Measurements from ENCODE around the gene IGFLR1. TPM values are rescaled to one million over a fixed set of nuclear protein-coding genes. Genes with fewer than 3 reads are reported as not detected.
A peak's percentile ranks its signal among the peaks of the same experiment; 100 is the strongest.

The IGFLR1 gene
- total RNA-seq, 3 donors from 2014 or later, result 5.3 to 14.6 (median 8.2) TPM

- TF ChIP-seq CTCF (IDR thresholded peaks at IDR 0.05), result no peak
- H3K4me1 ChIP-seq (ENCODE audit: low read depth), result no peaks in the 10 kb centered on the region
- ATAC-seq, result no peak
- intact Hi-C loops (cut with DNase I, micrococcal nuclease), result no loop called here
- peaks cover 14% of the 10 kb centered on the region for H3K36me3 ChIP-seq (ENCODE audit: low read depth)
- no peak for DNase-seq
- no peak overlapping the region for H3K4me3 ChIP-seq
- H3K9me3 ChIP-seq, result no peaks in the 10 kb centered on the region
Observed at GRCh38 chr19:35734273-35734672, 8.0 kb downstream of the IGFLR1 start.

- no peak overlapping the region for H3K4me3 ChIP-seq
- H3K4me1 ChIP-seq (ENCODE audit: low read depth), result no peaks in the 10 kb centered on the region
- intact Hi-C loops (cut with DNase I, micrococcal nuclease), result no loop called here
- peak in 1 of 3 donors; percentile 39 for DNase-seq
- H3K9me3 ChIP-seq, result no peaks in the 10 kb centered on the region
- peaks cover 21% of the 10 kb centered on the region for H3K36me3 ChIP-seq (ENCODE audit: low read depth)
- no peak for ATAC-seq
- no peak for TF ChIP-seq CTCF (IDR thresholded peaks at IDR 0.05)
Observed at GRCh38 chr19:35733180-35734125, 8.8 kb downstream of the IGFLR1 start.

- Histone ChIP-seq H3K36me3 (ENCODE audit: low read depth) (peaks cover 26% of the 10 kb centered on the region), H3K4me3 (no peak overlapping the region), H3K9me3 (no peaks in the 10 kb centered on the region), H3K4me1 (ENCODE audit: low read depth) (no peaks in the 10 kb centered on the region)
- peak in 1 of 3 donors; percentile 43 for DNase-seq
- no peak for ATAC-seq
- intact Hi-C loops (cut with DNase I, micrococcal nuclease), result no loop called here
- no peak for TF ChIP-seq CTCF (IDR thresholded peaks at IDR 0.05)
Observed at GRCh38 chr19:35732540-35733179, 9.6 kb downstream of the IGFLR1 start.

GRCh38 chr19:35731779-35732405 lies 10.4 kb downstream of the IGFLR1 start:
- no peak for ATAC-seq

More at GRCh38 chr19:35731779-35732405, 10.4 kb downstream of the IGFLR1 start:
- Histone ChIP-seq H3K9me3 (no peaks in the 10 kb centered on the region), H3K4me1 (ENCODE audit: low read depth) (no peaks in the 10 kb centered on the region), H3K36me3 (ENCODE audit: low read depth) (peaks cover 27% of the 10 kb centered on the region), H3K4me3 (no peak overlapping the region)
- DNase-seq, result peak in 1 of 3 donors; percentile 45
- intact Hi-C loops (cut with DNase I, micrococcal nuclease), result no loop called here
- no peak for TF ChIP-seq CTCF (IDR thresholded peaks at IDR 0.05)

All from mucosa of descending colon (tissue), 3 donors.